GM12891 (cell line): ENCODE data around the gene ZNF462.

ENCODE experiments used
- POLR2A ChIP-seq: IDR thresholded peaks from 2 replicates; pipeline ENCODE4 v1.6.1; 2011; ENCODE audit warnings: low read depth, low read length, control low read depth
- TAF1 ChIP-seq: IDR thresholded peaks from 2 replicates; pipeline ENCODE4 v1.6.1; 2011; ENCODE audit warnings: low read depth, low read length, control low read depth

GRCh38 chr9:106922026-106922425 lies 59.1 kb downstream of the ZNF462 start:
- TF ChIP-seq POLR2A (no peak), TAF1 (no peak)
